Upper lobe of left lung (tissue), 6 donors: ENCODE measurements around the gene NCDN. TPM values are rescaled to one million over a fixed set of nuclear protein-coding genes. Genes with fewer than 3 reads are reported as not detected.

Experiments
- ATAC-seq, 2 donors: fragments of 200-7000 bp; cut with Tn5 transposase; one replicate each; pipeline ENCODE4 v1.9.1; 2022; ENCODE audit warnings: mild to moderate bottlenecking in 2 of 2, moderate library complexity in 2 of 2; ENCODE audit not compliant: low FRiP score in 2 of 2
- DNase-seq, 2 donors: peaks; one replicate each; pipeline ENCODE4 v3.0.0-alpha.2; 2019 to 2020
- H3K27ac ChIP-seq, 4 donors: fragments of 200-600 bp; sonication (generic); one replicate each; pipeline ENCODE4 v1.5.1; 2016 to 2019
- H3K27me3 ChIP-seq, 4 donors: fragments of 200-600 bp; sonication (generic); one replicate each; pipeline ENCODE4 v1.5.1; 2017 to 2019
- H3K36me3 ChIP-seq, 4 donors: fragments of 200-600 bp; sonication (generic); one replicate each; pipeline ENCODE4 v1.5.1; 2016 to 2019
- H3K4me1 ChIP-seq, 4 donors: fragments of 200-600 bp; sonication (generic); one replicate each; pipeline ENCODE4 v1.5.1; 2018 to 2019
- H3K4me3 ChIP-seq, 4 donors: fragments of 200-600 bp; sonication (generic); one replicate each; pipeline ENCODE4 v1.5.1; 2017 to 2019; ENCODE audit warnings: mild to moderate bottlenecking in 2 of 4, moderate library complexity in 1 of 4
- H3K9me3 ChIP-seq, 4 donors: fragments of 200-600 bp; sonication (generic); one replicate each; pipeline ENCODE4 v1.5.1; 2018 to 2019
- EP300 ChIP-seq, 4 donors: sonication (generic); formaldehyde crosslinking; IDR thresholded peaks; one replicate each; pipeline ENCODE4 v1.5.1; 2017; ENCODE audit warnings: antibody characterized with exemption in 4 of 4, control low read depth in 2 of 4
- POLR2A ChIP-seq, 4 donors: fragments of 450-650 bp; IDR thresholded peaks; one replicate each; pipeline ENCODE4 v1.5.1; 2016 to 2017; ENCODE audit warnings: antibody characterized with exemption in 4 of 4, mild to moderate bottlenecking in 2 of 4
- POLR2AphosphoS5 ChIP-seq, 2 donors: sonication (generic); formaldehyde crosslinking; IDR thresholded peaks; one replicate each; pipeline ENCODE4 v1.5.1; 2017; ENCODE audit warnings: antibody characterized with exemption in 2 of 2
- WGBS, 2 donors: methylation state at CpG; one replicate each; pipeline ENCODE4 v1.1.5; 2017 to 2018; 5-methylcytosine and 5-hydroxymethylcytosine counted together
- total RNA-seq, 6 donors: library from RNA; depleted of rRNA in 4 of 6; stranded (reverse); fragments of >200 nt in 4 of 6; gene quantifications; one replicate each; pipeline versions ENCODE4 v1.1.0 to v1.2.1, GENCODE V29; 2016 to 2021
- TF ChIP-seq, protein P1 (sequence below), 6 experiments: fragments of 450-650 bp in 4 of 6; fragments of 200-600 bp in 2 of 6; sonication (generic) in 2 of 6; IDR thresholded peaks; one replicate each; pipeline ENCODE4 v1.5.1; 2016 to 2019; ENCODE audit warnings: antibody characterized with exemption in 6 of 6
- donor health status: DM: no; HTN: no; CAD: no; lungs with moderate emphysema.
- donor health status: DM: no; HTN: yes; CAD: no; lungs with severe emphysema.

Gene NCDN
- total RNA-seq, 6 donors from 2014 or later: 12.6 to 34.2 (median 21.5) TPM

DNA sequence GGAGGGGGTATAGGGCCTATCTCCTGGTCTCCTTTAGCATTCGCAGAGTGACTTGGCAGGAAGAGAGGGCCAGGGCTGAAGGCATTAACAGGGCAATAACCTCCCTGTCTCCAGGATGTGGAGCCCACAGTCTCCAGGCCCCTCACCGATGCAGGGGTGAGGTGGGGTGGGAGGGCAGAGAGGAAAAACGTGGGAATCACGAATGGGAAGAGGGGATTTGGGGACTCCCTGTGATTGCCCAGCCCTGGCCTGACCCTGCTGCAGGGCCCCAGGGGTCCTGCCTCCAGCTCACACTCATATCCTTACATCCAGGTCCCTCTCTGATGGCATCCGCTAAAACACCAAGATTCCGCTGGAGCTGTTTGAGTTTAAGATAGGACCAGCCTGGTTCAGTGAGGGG, 30.1 kb downstream of the NCDN start:
- Histone ChIP-seq H3K9me3 (no peaks in the 10 kb centered on the region), H3K4me1 (no peaks in the 10 kb centered on the region), H3K4me3 (no peak overlapping the region), H3K27ac (no peak overlapping the region), H3K36me3 (peaks cover 0 to 9% (median 2%) of the 10 kb centered on the region in 4 donors), H3K27me3 (no peaks in the 10 kb centered on the region)
- DNase-seq: no peak
- TF ChIP-seq POLR2AphosphoS5 (IDR thresholded peaks at IDR 0.05): no peak
- TF ChIP-seq EP300 (IDR thresholded peaks at IDR 0.05): no peak
- no peak for TF ChIP-seq POLR2A (IDR thresholded peaks at IDR 0.05)
- TF ChIP-seq, protein P1, sequence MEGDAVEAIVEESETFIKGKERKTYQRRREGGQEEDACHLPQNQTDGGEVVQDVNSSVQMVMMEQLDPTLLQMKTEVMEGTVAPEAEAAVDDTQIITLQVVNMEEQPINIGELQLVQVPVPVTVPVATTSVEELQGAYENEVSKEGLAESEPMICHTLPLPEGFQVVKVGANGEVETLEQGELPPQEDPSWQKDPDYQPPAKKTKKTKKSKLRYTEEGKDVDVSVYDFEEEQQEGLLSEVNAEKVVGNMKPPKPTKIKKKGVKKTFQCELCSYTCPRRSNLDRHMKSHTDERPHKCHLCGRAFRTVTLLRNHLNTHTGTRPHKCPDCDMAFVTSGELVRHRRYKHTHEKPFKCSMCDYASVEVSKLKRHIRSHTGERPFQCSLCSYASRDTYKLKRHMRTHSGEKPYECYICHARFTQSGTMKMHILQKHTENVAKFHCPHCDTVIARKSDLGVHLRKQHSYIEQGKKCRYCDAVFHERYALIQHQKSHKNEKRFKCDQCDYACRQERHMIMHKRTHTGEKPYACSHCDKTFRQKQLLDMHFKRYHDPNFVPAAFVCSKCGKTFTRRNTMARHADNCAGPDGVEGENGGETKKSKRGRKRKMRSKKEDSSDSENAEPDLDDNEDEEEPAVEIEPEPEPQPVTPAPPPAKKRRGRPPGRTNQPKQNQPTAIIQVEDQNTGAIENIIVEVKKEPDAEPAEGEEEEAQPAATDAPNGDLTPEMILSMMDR (IDR thresholded peaks at IDR 0.05): no peak
- ATAC-seq: no peak
- 84 to 88% methylated on average over 6 of the region's 6 CpGs for WGBS, 2 donors

DNA sequence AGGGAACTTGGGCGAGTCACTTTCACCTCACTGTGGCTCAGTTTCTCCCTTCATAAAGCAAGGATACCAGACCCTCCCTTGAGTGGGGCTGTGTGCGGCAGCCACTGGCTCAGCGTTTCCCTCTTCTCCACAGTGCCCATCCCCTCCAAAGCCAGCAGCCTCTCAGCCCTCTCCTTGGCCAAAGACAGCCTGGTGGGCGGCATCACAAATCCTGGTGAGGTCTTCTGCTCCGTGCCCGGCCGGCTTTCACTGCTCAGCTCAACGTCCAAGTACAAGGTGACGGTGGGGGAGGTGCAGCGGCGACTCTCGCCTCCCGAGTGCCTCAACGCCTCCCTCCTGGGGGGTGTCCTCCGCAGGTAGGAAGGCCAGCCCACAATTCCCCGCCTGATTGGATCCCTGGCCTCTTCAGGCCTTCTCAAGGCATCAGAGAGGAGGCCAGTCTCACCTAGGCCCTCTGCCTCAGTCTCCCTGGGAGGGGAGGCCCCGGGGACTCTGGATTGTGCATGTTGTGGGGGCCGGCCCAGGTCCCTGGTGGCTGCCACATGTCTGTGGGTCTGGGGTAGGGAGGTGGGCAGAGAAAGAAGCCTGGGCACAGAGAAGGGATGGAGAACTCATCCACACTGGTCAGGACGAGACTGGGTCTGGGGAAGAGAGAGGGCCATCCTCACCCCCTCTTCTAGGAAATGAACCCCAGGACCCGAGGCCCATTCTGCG, 30.8 kb downstream of the NCDN start:
- no peak overlapping the region for H3K4me3 ChIP-seq
- H3K27ac ChIP-seq: no peak overlapping the region
- DNase-seq: peak in 1 of 2 donors; percentile 72
- H3K4me1 ChIP-seq: peaks cover 0 to 4% (median under 1%) of the 10 kb centered on the region in 4 donors
- peaks cover 0 to 9% (median 2%) of the 10 kb centered on the region in 4 donors for H3K36me3 ChIP-seq
- H3K27me3 ChIP-seq: no peaks in the 10 kb centered on the region
- no peaks in the 10 kb centered on the region for H3K9me3 ChIP-seq
- TF ChIP-seq, protein P1 (IDR thresholded peaks at IDR 0.05): no peak
- TF ChIP-seq POLR2AphosphoS5 (IDR thresholded peaks at IDR 0.05) (no peak), EP300 (IDR thresholded peaks at IDR 0.05) (no peak), POLR2A (IDR thresholded peaks at IDR 0.05) (no peak)
- WGBS, 2 donors: 85 to 86% methylated on average over 6 to 20 of the region's 21 CpGs
- no peak for ATAC-seq

DNA sequence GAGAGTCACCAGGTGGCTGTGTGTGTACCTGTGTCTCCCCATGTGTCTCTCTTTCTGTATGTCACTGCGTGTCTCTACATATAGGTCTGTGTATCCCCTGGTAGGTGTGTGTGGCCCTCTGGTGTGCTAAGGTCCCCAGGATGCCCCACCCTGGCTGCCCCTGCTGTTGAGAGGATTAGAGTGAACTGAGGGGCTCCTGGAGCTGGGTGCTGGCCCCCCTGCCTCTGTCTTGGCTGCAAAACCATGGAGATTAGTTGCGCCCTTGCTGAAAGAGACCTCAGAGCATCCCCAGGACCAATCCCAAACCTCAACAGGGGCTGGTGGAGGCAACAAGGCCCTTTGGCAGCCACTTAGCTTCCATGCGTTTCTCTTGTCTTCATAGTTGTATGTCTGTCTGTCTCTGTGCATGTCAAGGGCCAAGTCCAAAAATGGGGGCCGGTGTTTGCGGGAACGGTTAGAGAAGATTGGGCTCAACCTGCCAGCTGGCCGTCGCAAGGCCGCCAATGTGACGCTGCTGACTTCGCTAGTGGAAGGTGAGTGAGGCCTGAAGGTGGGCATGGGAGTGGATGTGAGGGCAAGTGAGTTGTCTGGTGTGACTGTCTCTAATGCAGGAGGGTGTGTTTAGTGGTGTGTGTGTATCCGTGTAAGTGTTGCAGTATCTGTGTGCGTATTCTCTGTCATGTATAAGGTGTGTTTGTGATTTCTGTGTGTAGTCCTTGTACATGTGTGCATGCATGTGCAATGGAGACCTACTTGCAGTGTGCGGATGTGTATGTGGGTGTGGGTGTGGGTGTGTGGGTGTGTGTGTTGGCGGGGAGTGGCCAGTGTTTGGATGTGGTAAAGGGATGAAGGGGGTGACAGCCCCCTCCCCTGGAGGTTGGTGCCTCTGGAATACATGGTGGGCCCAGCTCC, 32.2 kb downstream of the NCDN start:
- Histone ChIP-seq H3K4me3 (no peak overlapping the region), H3K27me3 (no peaks in the 10 kb centered on the region), H3K9me3 (no peaks in the 10 kb centered on the region), H3K4me1 (peaks cover 0 to 9% (median 2%) of the 10 kb centered on the region in 4 donors), H3K27ac (no peak overlapping the region), H3K36me3 (peaks cover 0 to 9% (median 2%) of the 10 kb centered on the region in 4 donors)
- ATAC-seq (peak in 1 of 2 donors; percentile 8), DNase-seq (peak in 1 of 2 donors; percentile 46)
- no peak for TF ChIP-seq POLR2A (IDR thresholded peaks at IDR 0.05)
- TF ChIP-seq POLR2AphosphoS5 (IDR thresholded peaks at IDR 0.05): no peak
- TF ChIP-seq, protein P1 (IDR thresholded peaks at IDR 0.05): no peak
- no peak for TF ChIP-seq EP300 (IDR thresholded peaks at IDR 0.05)
- 96 to 97% methylated on average over 14 to 15 of the region's 15 CpGs for WGBS, 2 donors

DNA sequence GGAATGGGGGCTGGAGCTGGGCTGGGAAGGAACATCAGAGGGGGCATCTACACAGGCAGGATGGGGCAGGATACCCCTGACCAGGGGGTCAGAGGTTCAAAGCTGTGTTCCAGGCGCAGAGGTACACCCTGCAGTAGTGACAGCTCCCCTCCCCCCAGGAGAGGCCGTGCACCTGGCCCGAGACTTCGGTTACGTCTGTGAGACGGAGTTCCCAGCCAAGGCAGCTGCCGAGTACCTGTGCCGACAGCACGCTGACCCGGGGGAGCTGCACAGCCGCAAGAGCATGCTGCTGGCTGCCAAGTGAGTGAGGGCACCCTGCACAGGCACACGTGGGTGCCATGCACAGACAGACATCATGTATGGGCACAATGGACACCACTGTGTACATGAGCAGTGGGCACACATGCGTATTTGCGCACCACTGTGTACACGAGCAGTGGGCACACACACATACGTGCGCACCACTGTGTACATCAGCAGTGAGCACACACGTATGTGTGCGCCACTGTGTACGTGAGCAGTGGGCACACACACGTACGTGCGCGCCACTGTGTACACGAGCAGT, 33.0 kb downstream of the NCDN start:
- ATAC-seq (no peak), DNase-seq (peak in 1 of 2 donors; percentile 55)
- WGBS, 2 donors: 90 to 98% methylated on average over 18 to 19 of the region's 25 CpGs
- TF ChIP-seq, protein P1 (IDR thresholded peaks at IDR 0.05): no peak
- no peak for TF ChIP-seq EP300 (IDR thresholded peaks at IDR 0.05)
- TF ChIP-seq POLR2AphosphoS5 (IDR thresholded peaks at IDR 0.05): no peak
- no peak for TF ChIP-seq POLR2A (IDR thresholded peaks at IDR 0.05)
- Histone ChIP-seq H3K9me3 (no peaks in the 10 kb centered on the region), H3K36me3 (peaks cover 0 to 9% (median 3%) of the 10 kb centered on the region in 4 donors), H3K4me3 (no peak overlapping the region), H3K27me3 (no peaks in the 10 kb centered on the region), H3K27ac (no peak overlapping the region), H3K4me1 (peaks cover 0 to 9% (median 2%) of the 10 kb centered on the region in 4 donors)
